PC-9 (cell line): ENCODE results near the gene IGSF21. TPM values are rescaled to one million over a fixed set of nuclear protein-coding genes. Genes with fewer than 3 reads are reported as not detected.

Experiments used
- BruUV-seq: library from RNA; stranded (reverse); fragments of 400-500 nt; replicated peaks from 2 replicates; lab custom pipeline; 2021; lab: Mats Ljungman, UMichigan
- CTCF ChIA-PET: fragments of 300-600 bp; sonication (Branson Sonifier 250); formaldehyde crosslinking; loops from one replicate; lab custom pipeline; 2022; ENCODE audit warnings: antibody characterized with exemption; lab: Charles Lee
- POLR2A ChIA-PET: fragments of 300-600 bp; sonication (Branson Sonifier 250); formaldehyde crosslinking; loops from one replicate; lab custom pipeline; 2022; ENCODE audit warnings: antibody characterized with exemption; ENCODE audit not compliant: unreplicated experiment; lab: Charles Lee
- DNase-seq, 2 experiments: peaks; one replicate each; pipeline versions ENCODE4 v3.0.0 to v3.0.0-alpha.2; 2015 to 2022; ENCODE audit warnings: mixed read lengths in 1 of 2
- H2AFZ ChIP-seq: fragments of 200-600 bp; sonication (generic); 2 replicates; pipeline ENCODE4 v1.8.1; 2017; ENCODE audit warnings: antibody characterized with exemption
- H3F3A ChIP-seq: fragments of 200-600 bp; sonication (generic); 2 replicates; pipeline ENCODE4 v1.8.1; 2017; ENCODE audit warnings: antibody characterized with exemption, mild to moderate bottlenecking, low read depth; ENCODE audit not compliant: insufficient read depth
- H3K27ac ChIP-seq: fragments of 200-600 bp; sonication (generic); 2 replicates; pipeline ENCODE4 v1.6.1; 2016; ENCODE audit warnings: mixed run types
- H3K27me3 ChIP-seq: fragments of 200-600 bp; sonication (generic); 2 replicates; pipeline ENCODE4 v1.6.1; 2016; ENCODE audit warnings: low read depth, mixed run types; ENCODE audit not compliant: insufficient read depth
- H3K36me3 ChIP-seq: fragments of 200-600 bp; sonication (generic); 2 replicates; pipeline ENCODE4 v1.6.1; 2016; ENCODE audit warnings: low read depth, mixed run types
- H3K4me1 ChIP-seq: fragments of 200-600 bp; sonication (generic); replicated peaks from 2 replicates; pipeline ENCODE4 v1.6.1; 2016; ENCODE audit warnings: mixed run types; ENCODE audit not compliant: insufficient read depth
- H3K4me2 ChIP-seq: fragments of 200-600 bp; sonication (generic); 2 replicates; pipeline ENCODE4 v1.6.1; 2017; ENCODE audit warnings: mixed run types
- H3K4me3 ChIP-seq: fragments of 200-600 bp; sonication (generic); 2 replicates; pipeline ENCODE4 v1.6.1; 2016; ENCODE audit warnings: mixed run types
- H3K79me2 ChIP-seq: fragments of 200-600 bp; sonication (generic); 2 replicates; pipeline ENCODE4 v1.6.1; 2017; ENCODE audit warnings: low read depth, mixed run types
- H3K9me2 ChIP-seq: fragments of 200-600 bp; sonication (generic); 2 replicates; pipeline ENCODE4 v1.8.1; 2017; ENCODE audit warnings: mild to moderate bottlenecking; ENCODE audit not compliant: insufficient read depth
- H3K9me3 ChIP-seq: fragments of 200-600 bp; sonication (generic); 2 replicates; pipeline ENCODE4 v1.8.1; 2016; ENCODE audit warnings: low read depth; ENCODE audit not compliant: insufficient read depth
- H4K20me1 ChIP-seq: fragments of 200-600 bp; sonication (generic); 2 replicates; pipeline ENCODE4 v1.8.1; 2017; ENCODE audit not compliant: insufficient read depth
- EZH2 ChIP-seq: fragments of 200-600 bp; sonication (generic); IDR thresholded peaks from 2 replicates; pipeline ENCODE4 v1.8.0; 2017; ENCODE audit warnings: antibody characterized with exemption, low read depth
- intact Hi-C: fragments of 100-400 bp; cut with micrococcal nuclease; formaldehyde crosslinking; loops from one replicate; pipeline ENCODE4 v1.10.0; 2022; ENCODE audit not compliant: unreplicated experiment
- total RNA-seq: library from RNA; stranded (reverse); gene quantifications from 2 replicates; pipeline ENCODE4 v1.2.3, GENCODE V29; 2021
- TF ChIP-seq, protein P1 (sequence below): fragments of 200-600 bp; sonication (generic); conservative IDR thresholded peaks from 2 replicates; pipeline ENCODE4 v1.6.1; 2017; ENCODE audit warnings: mixed run types, antibody characterized with exemption, mild to moderate bottlenecking, moderate library complexity

IGSF21 gene
- total RNA-seq, 1 experiment from 2014 or later: not detected

DNA sequence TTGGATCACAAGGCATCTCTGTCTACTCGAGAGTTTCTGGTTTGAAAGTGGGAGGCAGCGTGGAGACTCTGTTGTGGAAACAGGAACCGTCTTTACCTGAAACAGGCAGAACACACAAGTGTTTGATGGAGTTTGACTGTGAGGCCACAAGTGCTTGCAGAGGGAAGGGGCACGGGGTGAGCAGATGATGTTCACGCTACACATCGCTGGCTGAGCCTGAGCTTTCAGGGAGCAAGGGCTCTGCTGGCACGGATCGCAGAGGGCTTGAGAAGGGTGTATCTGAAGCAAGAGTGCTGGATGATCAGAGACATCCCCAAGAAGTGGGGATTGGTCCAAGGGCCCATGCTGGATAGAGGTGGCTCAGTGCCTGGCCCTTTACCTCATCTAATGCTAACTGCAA lies 59.3 kb downstream of the IGSF21 start:
- ChIA-PET POLR2A (no interaction called here), CTCF (no interaction called here)
- H3K27ac ChIP-seq: no peak overlapping the region
- H4K20me1 ChIP-seq: no peaks in the 10 kb centered on the region
- DNase-seq: no peak
- H3K4me2 ChIP-seq: no peak overlapping the region
- no peaks in the 10 kb centered on the region for H3K79me2 ChIP-seq
- TF ChIP-seq, protein P1, sequence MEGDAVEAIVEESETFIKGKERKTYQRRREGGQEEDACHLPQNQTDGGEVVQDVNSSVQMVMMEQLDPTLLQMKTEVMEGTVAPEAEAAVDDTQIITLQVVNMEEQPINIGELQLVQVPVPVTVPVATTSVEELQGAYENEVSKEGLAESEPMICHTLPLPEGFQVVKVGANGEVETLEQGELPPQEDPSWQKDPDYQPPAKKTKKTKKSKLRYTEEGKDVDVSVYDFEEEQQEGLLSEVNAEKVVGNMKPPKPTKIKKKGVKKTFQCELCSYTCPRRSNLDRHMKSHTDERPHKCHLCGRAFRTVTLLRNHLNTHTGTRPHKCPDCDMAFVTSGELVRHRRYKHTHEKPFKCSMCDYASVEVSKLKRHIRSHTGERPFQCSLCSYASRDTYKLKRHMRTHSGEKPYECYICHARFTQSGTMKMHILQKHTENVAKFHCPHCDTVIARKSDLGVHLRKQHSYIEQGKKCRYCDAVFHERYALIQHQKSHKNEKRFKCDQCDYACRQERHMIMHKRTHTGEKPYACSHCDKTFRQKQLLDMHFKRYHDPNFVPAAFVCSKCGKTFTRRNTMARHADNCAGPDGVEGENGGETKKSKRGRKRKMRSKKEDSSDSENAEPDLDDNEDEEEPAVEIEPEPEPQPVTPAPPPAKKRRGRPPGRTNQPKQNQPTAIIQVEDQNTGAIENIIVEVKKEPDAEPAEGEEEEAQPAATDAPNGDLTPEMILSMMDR: no peak
- no peak for TF ChIP-seq EZH2
- H3K9me2 ChIP-seq: no peaks in the 10 kb centered on the region
- H3F3A ChIP-seq: no peaks in the 10 kb centered on the region
- H3K4me1 ChIP-seq: no peaks in the 10 kb centered on the region
- no TSS peak for BruUV-seq
- intact Hi-C loops: no loop called here
- no peaks in the 10 kb centered on the region for H3K9me3 ChIP-seq
- no peak overlapping the region for H3K4me3 ChIP-seq
- H3K27me3 ChIP-seq: peaks cover 85% of the 10 kb centered on the region
- H2AFZ ChIP-seq: no peak overlapping the region
- H3K36me3 ChIP-seq: no peaks in the 10 kb centered on the region

DNA sequence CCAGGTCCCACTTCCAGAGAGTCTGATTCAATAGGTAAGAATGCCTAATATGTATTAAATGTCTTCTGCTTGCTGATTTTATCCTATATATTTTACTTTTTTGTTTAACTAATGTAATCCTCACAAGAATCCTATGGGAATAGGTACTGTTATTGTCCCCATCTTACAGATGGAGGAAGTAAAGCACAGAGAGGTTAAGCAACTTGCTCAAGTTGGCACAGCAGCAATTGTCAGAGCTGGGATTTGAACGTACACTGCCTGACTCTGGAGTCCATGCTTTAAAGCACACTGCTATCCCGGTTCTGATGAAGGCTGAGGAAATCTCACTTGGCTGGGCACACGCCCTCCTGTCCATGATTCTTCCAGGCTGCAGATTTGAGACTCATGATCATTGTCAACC lies 62.8 kb downstream of the IGSF21 start:
- peaks cover 88% of the 10 kb centered on the region for H3K27me3 ChIP-seq
- H3F3A ChIP-seq: no peaks in the 10 kb centered on the region
- intact Hi-C loops: no loop called here
- no peak overlapping the region for H3K4me2 ChIP-seq
- no peak for DNase-seq
- POLR2A ChIA-PET: interaction anchor here (0.6 kb wide), 1 partner anchor 692 kb away, joined by 3 read pairs; no protein-coding TSS in a partner anchor
- no peaks in the 10 kb centered on the region for H3K9me2 ChIP-seq
- CTCF ChIA-PET: no interaction called here
- H2AFZ ChIP-seq: no peak overlapping the region
- no peaks in the 10 kb centered on the region for H4K20me1 ChIP-seq
- no peak overlapping the region for H3K4me3 ChIP-seq
- H3K36me3 ChIP-seq: no peaks in the 10 kb centered on the region
- no TSS peak for BruUV-seq
- no peaks in the 10 kb centered on the region for H3K4me1 ChIP-seq
- H3K79me2 ChIP-seq: no peaks in the 10 kb centered on the region
- H3K9me3 ChIP-seq: no peaks in the 10 kb centered on the region
- TF ChIP-seq, protein P1: no peak
- TF ChIP-seq EZH2: no peak
- H3K27ac ChIP-seq: no peak overlapping the region

DNA sequence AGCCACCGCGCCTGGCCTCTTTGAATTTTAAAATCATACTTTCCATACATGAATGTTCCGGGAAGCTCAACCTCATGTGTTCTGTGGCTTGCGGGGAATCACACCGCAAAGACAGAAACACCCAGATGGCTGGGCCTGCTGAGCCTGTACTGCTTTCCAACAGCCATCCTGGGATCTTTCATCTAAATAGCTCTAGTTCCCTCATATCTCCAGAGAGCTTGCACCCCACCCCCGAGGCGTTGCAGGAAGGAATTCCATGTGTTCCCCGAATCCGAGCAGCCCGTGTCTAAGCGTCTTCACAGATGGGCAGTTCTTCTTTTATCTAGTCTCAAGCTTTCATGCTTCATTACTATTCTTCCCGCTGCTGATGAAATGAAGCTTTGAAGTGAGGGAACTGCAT lies 66.4 kb downstream of the IGSF21 start:
- DNase-seq: no peak
- H3K27ac ChIP-seq: no peak overlapping the region
- no peak overlapping the region for H3K4me3 ChIP-seq
- no peaks in the 10 kb centered on the region for H3K79me2 ChIP-seq
- H3K4me2 ChIP-seq: no peak overlapping the region
- TF ChIP-seq, protein P1: no peak
- TF ChIP-seq EZH2: no peak
- ChIA-PET CTCF (no interaction called here), POLR2A (no interaction called here)
- no peaks in the 10 kb centered on the region for H4K20me1 ChIP-seq
- H3K27me3 ChIP-seq: peaks cover 90% of the 10 kb centered on the region
- no peaks in the 10 kb centered on the region for H3K9me3 ChIP-seq
- no peaks in the 10 kb centered on the region for H3K9me2 ChIP-seq
- no peak overlapping the region for H2AFZ ChIP-seq
- no TSS peak for BruUV-seq
- H3K4me1 ChIP-seq: no peaks in the 10 kb centered on the region
- intact Hi-C loops: no loop called here
- H3F3A ChIP-seq: no peaks in the 10 kb centered on the region
- no peaks in the 10 kb centered on the region for H3K36me3 ChIP-seq
